Endodermal cell (in vitro differentiated cells): ENCODE data around the gene TMEM240. TPM values are rescaled to one million over a fixed set of nuclear protein-coding genes. Genes with fewer than 3 reads are reported as not detected.

ENCODE experiments used
- DNase-seq: peaks from one replicate; pipeline ENCODE4 v3.0.0-alpha.2; 2017
- H3K27ac ChIP-seq: 2 replicates; pipeline ENCODE4 v1.5.1; 2013; ENCODE audit warnings: mild to moderate bottlenecking, low read depth, low read length, moderate library complexity
- H3K27me3 ChIP-seq: 2 replicates; pipeline ENCODE4 v1.6.1; 2013; ENCODE audit warnings: mild to moderate bottlenecking, low read length, moderate library complexity; ENCODE audit not compliant: insufficient read depth, control insufficient read depth, poor library complexity, severe bottlenecking
- H3K36me3 ChIP-seq: 2 replicates; pipeline ENCODE4 v1.7.0; 2013; ENCODE audit warnings: mild to moderate bottlenecking, low read length, moderate library complexity; ENCODE audit not compliant: control insufficient read depth, insufficient read depth
- H3K4me1 ChIP-seq: one replicate; pipeline ENCODE4 v1.7.0; 2013; ENCODE audit warnings: low read length; ENCODE audit not compliant: control insufficient read depth, insufficient read depth
- H3K4me3 ChIP-seq: 2 replicates; pipeline ENCODE4 v1.5.1; 2013; ENCODE audit warnings: mild to moderate bottlenecking, low read length, moderate library complexity
- H3K9ac ChIP-seq: 2 replicates; pipeline ENCODE4 v1.6.1; 2013; ENCODE audit warnings: mild to moderate bottlenecking, low read length, moderate library complexity; ENCODE audit not compliant: poor library complexity, severe bottlenecking; ENCODE audit errors: extremely low read depth
- H3K9me3 ChIP-seq: 2 replicates; pipeline ENCODE4 v1.6.1; 2013; ENCODE audit warnings: mild to moderate bottlenecking, low read length, moderate library complexity; ENCODE audit not compliant: control insufficient read depth
- H3K27ac Mint-ChIP-seq: 2 replicates; pipeline ENCODE4 v1.8.0; 2020; ENCODE audit warnings: mixed read lengths
- H3K27me3 Mint-ChIP-seq: 2 replicates; pipeline ENCODE4 v1.8.0; 2021; ENCODE audit warnings: mild to moderate bottlenecking, mixed read lengths; ENCODE audit not compliant: insufficient read depth
- H3K36me3 Mint-ChIP-seq: 2 replicates; pipeline ENCODE4 v1.8.0; 2020; ENCODE audit warnings: low read depth, mixed read lengths
- H3K4me1 Mint-ChIP-seq: 2 replicates; pipeline ENCODE4 v1.8.0; 2020; ENCODE audit warnings: mixed read lengths
- H3K4me3 Mint-ChIP-seq: 2 replicates; pipeline ENCODE4 v1.8.0; 2020; ENCODE audit warnings: mild to moderate bottlenecking, moderate library complexity, mixed read lengths
- H3K9me3 Mint-ChIP-seq: 2 replicates; pipeline ENCODE4 v1.8.0; 2020; ENCODE audit warnings: mild to moderate bottlenecking, mixed read lengths
- WGBS, 2 experiments: methylation state at CpG; one replicate each; pipeline versions ENCODE4 v1.1.5 to v1.1.7; 2013; ENCODE audit warnings: missing lambda C conversion rate in 2 of 2, mixed read lengths in 1 of 2; ENCODE audit not compliant: insufficient coverage in 1 of 2, insufficient read length in 1 of 2; 5-methylcytosine and 5-hydroxymethylcytosine counted together
- total RNA-seq, 2 donors: library from RNA; stranded (reverse); fragmentation: NEBNext Ultra II Directional in 1 of 2; extraction: Animal tissue kit (Norgen Biotek cat#: 25700) in 1 of 2; gene quantifications; 2 replicates in 1 of 2; 3 replicates in 1 of 2; pipeline ENCODE4 v1.2.1, GENCODE V29; 2021
- TF ChIP-seq, protein P1 (sequence below): fragments of 200-600 bp; sonication (generic); conservative IDR thresholded peaks from 2 replicates; pipeline ENCODE4 v1.5.0; 2021; ENCODE audit warnings: antibody characterized with exemption, mild to moderate bottlenecking

TMEM240 gene
- total RNA-seq, 2 donors from 2014 or later = 6.4 to 6.9 TPM

- Histone ChIP-seq H3K4me1 (no peaks in the 10 kb centered on the region), H3K27ac (no peak overlapping the region), H3K9ac (no peak overlapping the region), H3K36me3 (peaks cover 28% of the 10 kb centered on the region), H3K4me3 (no peak overlapping the region), H3K27me3 (no peaks in the 10 kb centered on the region), H3K9me3 (no peaks in the 10 kb centered on the region)
- Mint-ChIP-seq H3K4me3 (no peak overlapping the region), H3K9me3 (no peaks in the 10 kb centered on the region), H3K36me3 (peaks cover 27% of the 10 kb centered on the region), H3K27me3 (no peaks in the 10 kb centered on the region), H3K4me1 (no peaks in the 10 kb centered on the region), H3K27ac (no peak overlapping the region)
- TF ChIP-seq, protein P1, sequence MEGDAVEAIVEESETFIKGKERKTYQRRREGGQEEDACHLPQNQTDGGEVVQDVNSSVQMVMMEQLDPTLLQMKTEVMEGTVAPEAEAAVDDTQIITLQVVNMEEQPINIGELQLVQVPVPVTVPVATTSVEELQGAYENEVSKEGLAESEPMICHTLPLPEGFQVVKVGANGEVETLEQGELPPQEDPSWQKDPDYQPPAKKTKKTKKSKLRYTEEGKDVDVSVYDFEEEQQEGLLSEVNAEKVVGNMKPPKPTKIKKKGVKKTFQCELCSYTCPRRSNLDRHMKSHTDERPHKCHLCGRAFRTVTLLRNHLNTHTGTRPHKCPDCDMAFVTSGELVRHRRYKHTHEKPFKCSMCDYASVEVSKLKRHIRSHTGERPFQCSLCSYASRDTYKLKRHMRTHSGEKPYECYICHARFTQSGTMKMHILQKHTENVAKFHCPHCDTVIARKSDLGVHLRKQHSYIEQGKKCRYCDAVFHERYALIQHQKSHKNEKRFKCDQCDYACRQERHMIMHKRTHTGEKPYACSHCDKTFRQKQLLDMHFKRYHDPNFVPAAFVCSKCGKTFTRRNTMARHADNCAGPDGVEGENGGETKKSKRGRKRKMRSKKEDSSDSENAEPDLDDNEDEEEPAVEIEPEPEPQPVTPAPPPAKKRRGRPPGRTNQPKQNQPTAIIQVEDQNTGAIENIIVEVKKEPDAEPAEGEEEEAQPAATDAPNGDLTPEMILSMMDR = no peak
- DNase-seq = no peak
- WGBS, 2 experiments = 96 to 98% methylated on average over 11 to 19 of the region's 19 CpGs
Observed at GRCh38 chr1:1547476-1547875, 7.1 kb upstream of the TMEM240 start.

GRCh38 chr1:1547011-1547410 is 6.6 kb upstream of the TMEM240 start:
- no peak overlapping the region for H3K4me3 Mint-ChIP-seq
- Histone ChIP-seq H3K27me3 (no peaks in the 10 kb centered on the region), H3K9ac (no peak overlapping the region), H3K27ac (no peak overlapping the region), H3K36me3 (peaks cover 28% of the 10 kb centered on the region), H3K9me3 (no peaks in the 10 kb centered on the region), H3K4me1 (no peaks in the 10 kb centered on the region), H3K4me3 (no peak overlapping the region)
- no peaks in the 10 kb centered on the region for H3K4me1 Mint-ChIP-seq
- H3K36me3 Mint-ChIP-seq = peaks cover 28% of the 10 kb centered on the region
- H3K27me3 Mint-ChIP-seq = no peaks in the 10 kb centered on the region
- TF ChIP-seq, protein P1 = no peak
- no peaks in the 10 kb centered on the region for H3K9me3 Mint-ChIP-seq
- no peak for DNase-seq
- 92 to 95% methylated on average over 4 to 9 of the region's 9 CpGs for WGBS, 2 experiments
- H3K27ac Mint-ChIP-seq = no peak overlapping the region

DNA sequence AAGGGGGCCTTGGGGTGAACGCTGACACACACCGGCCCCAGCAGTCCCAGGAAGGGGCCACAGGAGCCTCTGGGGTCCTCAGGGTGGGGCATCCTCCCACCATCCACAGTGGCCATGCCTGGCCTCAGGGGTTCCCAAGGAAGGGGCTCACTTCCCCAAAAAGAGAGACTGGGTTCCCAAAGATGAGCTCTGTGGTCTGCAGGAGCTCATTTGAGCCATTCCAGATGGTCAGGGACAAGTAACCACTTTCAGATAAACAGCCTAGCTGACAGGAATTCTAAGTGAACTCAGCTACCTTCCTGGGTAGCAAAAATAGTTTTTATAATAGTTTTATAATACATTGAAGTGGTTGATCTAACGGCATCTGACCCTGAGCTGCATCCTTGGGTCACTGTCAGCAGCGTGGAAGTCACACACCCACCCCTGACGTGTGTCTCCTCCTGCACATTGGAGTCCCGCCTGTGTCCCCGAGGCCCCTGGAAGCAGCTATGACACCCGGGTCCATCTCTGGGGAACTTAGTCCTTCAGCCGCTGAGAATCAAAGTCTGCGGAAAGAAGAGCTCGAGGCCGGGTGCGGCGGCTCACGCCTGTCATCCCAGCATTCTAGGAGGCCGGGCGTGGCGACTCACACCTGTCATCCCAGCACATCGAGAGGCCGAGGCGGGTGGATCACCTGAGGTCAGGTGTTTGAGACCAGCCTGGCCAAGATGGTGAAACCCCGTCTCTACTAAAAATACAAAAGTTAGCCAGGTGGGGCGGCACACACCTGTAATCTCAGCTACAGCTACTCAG is 5.7 kb upstream of the TMEM240 start:
- Histone ChIP-seq H3K4me1 (no peaks in the 10 kb centered on the region), H3K27me3 (no peaks in the 10 kb centered on the region), H3K27ac (no peak overlapping the region), H3K4me3 (no peak overlapping the region), H3K9ac (no peak overlapping the region), H3K36me3 (peaks cover 34% of the 10 kb centered on the region), H3K9me3 (no peaks in the 10 kb centered on the region)
- H3K27ac Mint-ChIP-seq = no peak overlapping the region
- no peak for DNase-seq
- TF ChIP-seq, protein P1 = no peak
- H3K9me3 Mint-ChIP-seq = no peaks in the 10 kb centered on the region
- H3K36me3 Mint-ChIP-seq = peaks cover 35% of the 10 kb centered on the region
- WGBS, 2 experiments = 94% methylated on average over 12 to 23 of the region's 23 CpGs
- H3K4me1 Mint-ChIP-seq = no peaks in the 10 kb centered on the region
- no peak overlapping the region for H3K4me3 Mint-ChIP-seq
- no peaks in the 10 kb centered on the region for H3K27me3 Mint-ChIP-seq
